GM12878 (cell line): ENCODE measurements around the gene PRR5L. TPM values are rescaled to one million over a fixed set of nuclear protein-coding genes. Genes with fewer than 3 reads are reported as not detected.

Source experiments
- ATAC-seq: fragments of 200-7000 bp; cut with Tn5 transposase; 3 replicates; pipeline ENCODE4 v1.9.1; 2020; ENCODE audit warnings: mild to moderate bottlenecking, moderate library complexity
- BruUV-seq: library from RNA; stranded (reverse); fragments of 400-500 nt; replicated peaks from 2 replicates; lab custom pipeline; 2021; lab: Mats Ljungman, UMichigan
- CTCF ChIA-PET: fragments of 300-600 bp; sonication (Branson Sonifier 250); formaldehyde crosslinking; extraction: SDS; loops from one replicate; lab custom pipeline; 2021; ENCODE audit warnings: inconsistent platforms; lab: Yijun Ruan, JAX
- POLR2A ChIA-PET: fragments of 350-600 bp; formaldehyde crosslinking; extraction: SDS; loops from one replicate; lab custom pipeline; 2021; ENCODE audit warnings: inconsistent platforms; lab: Charles Lee
- RAD21 ChIA-PET: fragments of 300-600 bp; sonication (Branson Sonifier 250); formaldehyde crosslinking; loops from one replicate; lab custom pipeline; 2023; ENCODE audit warnings: antibody characterized with exemption; ENCODE audit not compliant: unreplicated experiment; lab: Charles Lee
- SMC1A ChIA-PET: fragments of 300-600 bp; sonication (Branson Sonifier 250); formaldehyde crosslinking; loops from one replicate; lab custom pipeline; 2023; ENCODE audit not compliant: unreplicated experiment, uncharacterized antibody; lab: Charles Lee
- DNase-seq: peaks from one replicate; pipeline ENCODE4 v3.0.0-alpha.2; 2011; ENCODE audit warnings: low read depth, low spot score
- FAIRE-seq: peaks from 3 replicates; lab custom pipeline; 2011; peaks lifted over from hg19 to GRCh38; lab: Jason Lieb, UNC
- H2AFZ ChIP-seq: 2 replicates; pipeline ENCODE4 v1.6.0; 2011; ENCODE audit warnings: low read depth, low read length, control low read depth; ENCODE audit not compliant: control insufficient read depth
- H3K27ac ChIP-seq: 2 replicates; pipeline ENCODE4 v1.5.1; 2011; ENCODE audit warnings: control low read depth; ENCODE audit not compliant: control insufficient read depth, insufficient read depth
- H3K27me3 ChIP-seq, 2 experiments: replicated peaks in 1 of 2; 2 replicates each; pipeline versions ENCODE4 v1.6.0 to v1.6.1; 2011; ENCODE audit warnings: low read length in 1 of 2; ENCODE audit not compliant: control insufficient read depth in 2 of 2, insufficient read depth in 2 of 2
- H3K36me3 ChIP-seq, 2 experiments: 2 replicates each; pipeline ENCODE4 v1.5.1; 2011; ENCODE audit warnings: low read length in 1 of 2; ENCODE audit not compliant: control insufficient read depth in 2 of 2, insufficient read depth in 2 of 2
- H3K4me1 ChIP-seq: 2 replicates; pipeline ENCODE4 v1.6.1; 2011; ENCODE audit warnings: mild to moderate bottlenecking, low read length, moderate library complexity, mixed read lengths; ENCODE audit not compliant: control insufficient read depth, insufficient read depth
- H3K4me2 ChIP-seq: 2 replicates; pipeline ENCODE4 v1.6.0; 2011; ENCODE audit warnings: control low read depth; ENCODE audit not compliant: control insufficient read depth, insufficient read depth
- H3K4me3 ChIP-seq: fragments of 200-600 bp; sonication (generic); 2 replicates; pipeline ENCODE4 v1.5.1; 2016
- H3K79me2 ChIP-seq: 2 replicates; pipeline ENCODE4 v1.6.0; 2011; ENCODE audit warnings: low read length; ENCODE audit not compliant: control insufficient read depth, insufficient read depth
- H3K9ac ChIP-seq: 2 replicates; pipeline ENCODE4 v1.8.0; 2011; ENCODE audit warnings: low read length, control low read depth, mixed read lengths; ENCODE audit not compliant: control insufficient read depth, insufficient read depth
- H3K9me3 ChIP-seq: replicated peaks from 3 replicates; pipeline ENCODE4 v1.5.1; 2011; ENCODE audit warnings: mild to moderate bottlenecking, low read length; ENCODE audit not compliant: control insufficient read depth, insufficient read depth
- H4K20me1 ChIP-seq: 2 replicates; pipeline ENCODE4 v1.6.0; 2011; ENCODE audit not compliant: control insufficient read depth, insufficient read depth
- ATF7 ChIP-seq: fragments of 450-650 bp; IDR thresholded peaks from 2 replicates; pipeline ENCODE4 v1.6.1; 2016; ENCODE audit warnings: low read depth, mild to moderate bottlenecking
- CBX5 ChIP-seq: sonication (generic); IDR thresholded peaks from 2 replicates; pipeline ENCODE4 v1.6.1; 2016; ENCODE audit warnings: low read depth, moderate library complexity, mild to moderate bottlenecking, inconsistent platforms
- HDAC2 ChIP-seq: fragments of 200-600 bp; sonication (generic); IDR thresholded peaks from 2 replicates; pipeline ENCODE4 v1.6.1; 2017
- PAX5 ChIP-seq: IDR thresholded peaks from 2 replicates; pipeline ENCODE4 v1.6.1; 2011; ENCODE audit warnings: low read depth, low read length, borderline replicate concordance
- RCOR1 ChIP-seq: conservative IDR thresholded peaks from 2 replicates; pipeline ENCODE4 v1.6.1; 2012; ENCODE audit warnings: low read depth, low read length, improper control_type of control experiment
- SMC3 ChIP-seq: IDR thresholded peaks from 2 replicates; pipeline ENCODE4 v1.6.1; 2011; ENCODE audit warnings: low read length, improper control_type of control experiment, borderline replicate concordance
- SREBF2 ChIP-seq: IDR thresholded peaks from 2 replicates; pipeline ENCODE4 v1.6.1; 2012; ENCODE audit warnings: mild to moderate bottlenecking, low read length
- TCF3 ChIP-seq: IDR thresholded peaks from 2 replicates; pipeline ENCODE4 v1.6.1; 2012; ENCODE audit warnings: low read depth, mild to moderate bottlenecking, low read length, borderline replicate concordance; ENCODE audit not compliant: insufficient read depth
- ZBTB40 ChIP-seq: fragments of 450-650 bp; IDR thresholded peaks from 2 replicates; pipeline ENCODE4 v1.6.1; 2016; ENCODE audit warnings: mild to moderate bottlenecking, moderate library complexity, borderline replicate concordance
- ZNF274 ChIP-seq: IDR thresholded peaks from one replicate; pipeline ENCODE4 v1.8.0; 2011; ENCODE audit not compliant: insufficient read length, insufficient read depth
- WGBS: methylation state at CpG from one replicate; pipeline ENCODE4 v1.1.6; 2016; ENCODE audit warnings: low lambda C conversion rate; ENCODE audit not compliant: insufficient replicate concordance, insufficient coverage; ENCODE audit errors: missing lambda C conversion rate; 5-methylcytosine and 5-hydroxymethylcytosine counted together
- in situ Hi-C: fragments of 300-500 bp; cut with MboI; formaldehyde crosslinking; loops from 9 replicates; pipeline ENCODE4 v1.14.3; 2018; ENCODE audit warnings: mixed read lengths
- intact Hi-C: fragments of 100-400 bp; cut with micrococcal nuclease; formaldehyde crosslinking; loops from one replicate; pipeline ENCODE4 v1.14.2; 2022; ENCODE audit not compliant: unreplicated experiment
- polyA plus RNA-seq, 11 experiments: library from polyadenylated mRNA; depleted of rRNA in 4 of 11; unstranded in 6 of 11; stranded (reverse) in 5 of 11; fragments of >200 nt; fragmentation: Nextera tagmentation in 4 of 11; fragmentation: Illumina TruSeq in 1 of 11; extraction: Ambion mirVana in 4 of 11; extraction: Trizol in 1 of 11; gene quantifications; 1 replicate in 1 of 11; 2 replicates in 10 of 11; pipeline versions ENCODE4 v1.2.1 to v1.2.3, GENCODE V29; 2011 to 2016; ENCODE audit warnings: inconsistent platforms in 2 of 11, missing spikeins in 2 of 11, low read depth in 1 of 11
- total RNA-seq, 4 experiments: library from RNA; depleted of rRNA in 3 of 4; stranded (reverse); fragments of >200 nt in 3 of 4; fragmentation: Illumina TruSeq in 1 of 4; extraction: Trizol in 1 of 4; gene quantifications; 2 replicates each; pipeline versions ENCODE4 v1.2.1 to v1.2.3, GENCODE V29; 2013 to 2021
- TF ChIP-seq, protein P1 (sequence below): fragments of 450-650 bp; formaldehyde crosslinking; IDR thresholded peaks from 2 replicates; pipeline ENCODE4 v1.5.0; 2022; ENCODE audit warnings: mild to moderate bottlenecking, missing genetic modification characterization
- TF ChIP-seq, protein P2 (sequence below): fragments of 450-650 bp; IDR thresholded peaks from 2 replicates; pipeline ENCODE4 v1.6.1; 2017; ENCODE audit warnings: antibody characterized with exemption, mild to moderate bottlenecking, moderate library complexity

The PRR5L gene
- total and polyA plus RNA-seq, 10 of the 15 experiments (the other 5 are each of a cell fraction or from before 2014, with no cell fraction given): 0.11 to 4.2 (median 0.67) TPM; not detected in 1

GRCh38 chr11:36371590-36371989, 75.5 kb downstream of the PRR5L start (continued):
- TF ChIP-seq, protein P1, sequence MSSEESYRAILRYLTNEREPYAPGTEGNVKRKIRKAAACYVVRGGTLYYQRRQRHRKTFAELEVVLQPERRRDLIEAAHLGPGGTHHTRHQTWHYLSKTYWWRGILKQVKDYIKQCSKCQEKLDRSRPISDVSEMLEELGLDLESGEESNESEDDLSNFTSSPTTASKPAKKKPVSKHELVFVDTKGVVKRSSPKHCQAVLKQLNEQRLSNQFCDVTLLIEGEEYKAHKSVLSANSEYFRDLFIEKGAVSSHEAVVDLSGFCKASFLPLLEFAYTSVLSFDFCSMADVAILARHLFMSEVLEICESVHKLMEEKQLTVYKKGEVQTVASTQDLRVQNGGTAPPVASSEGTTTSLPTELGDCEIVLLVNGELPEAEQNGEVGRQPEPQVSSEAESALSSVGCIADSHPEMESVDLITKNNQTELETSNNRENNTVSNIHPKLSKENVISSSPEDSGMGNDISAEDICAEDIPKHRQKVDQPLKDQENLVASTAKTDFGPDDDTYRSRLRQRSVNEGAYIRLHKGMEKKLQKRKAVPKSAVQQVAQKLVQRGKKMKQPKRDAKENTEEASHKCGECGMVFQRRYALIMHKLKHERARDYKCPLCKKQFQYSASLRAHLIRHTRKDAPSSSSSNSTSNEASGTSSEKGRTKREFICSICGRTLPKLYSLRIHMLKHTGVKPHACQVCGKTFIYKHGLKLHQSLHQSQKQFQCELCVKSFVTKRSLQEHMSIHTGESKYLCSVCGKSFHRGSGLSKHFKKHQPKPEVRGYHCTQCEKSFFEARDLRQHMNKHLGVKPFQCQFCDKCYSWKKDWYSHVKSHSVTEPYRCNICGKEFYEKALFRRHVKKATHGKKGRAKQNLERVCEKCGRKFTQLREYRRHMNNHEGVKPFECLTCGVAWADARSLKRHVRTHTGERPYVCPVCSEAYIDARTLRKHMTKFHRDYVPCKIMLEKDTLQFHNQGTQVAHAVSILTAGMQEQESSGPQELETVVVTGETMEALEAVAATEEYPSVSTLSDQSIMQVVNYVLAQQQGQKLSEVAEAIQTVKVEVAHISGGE (CRISPR knock-in tag): no peak
- no peak for TF ChIP-seq SMC3

- CTCF ChIA-PET: no interaction called here
- FAIRE-seq (no peak), DNase-seq (no peak), ATAC-seq (no peak)
- in situ Hi-C loops: no loop called here
- SMC1A ChIA-PET: interaction anchor here (1.4 kb wide), 1 partner anchor 8 kb away, joined by 3 read pairs; no protein-coding TSS in a partner anchor
- peaks cover 2 to 9% of the 10 kb centered on the region in 2 experiments; a peak in 3 of 4 replicates for H3K27me3 ChIP-seq
- no peak overlapping the region for H3K4me2 ChIP-seq
- intact Hi-C loops: no loop called here
- H4K20me1 ChIP-seq: no peaks in the 10 kb centered on the region
- no peak overlapping the region for H2AFZ ChIP-seq
- no peaks in the 10 kb centered on the region for H3K9me3 ChIP-seq
- H3K79me2 ChIP-seq: no peaks in the 10 kb centered on the region
- H3K4me3 ChIP-seq: no peak overlapping the region
- 59% methylated on average over 6 of the region's 6 CpGs for WGBS
- BruUV-seq: no TSS peak
- RAD21 ChIA-PET: no interaction called here
- no peaks in the 10 kb centered on the region for H3K36me3 ChIP-seq
- POLR2A ChIA-PET: no interaction called here
- no peak overlapping the region for H3K9ac ChIP-seq
- no peak overlapping the region for H3K27ac ChIP-seq
- H3K4me1 ChIP-seq: no peaks in the 10 kb centered on the region
- TF ChIP-seq HDAC2: no peak
- no peak for TF ChIP-seq RCOR1
- TF ChIP-seq PAX5: no peak
- no peak for TF ChIP-seq TCF3
- TF ChIP-seq ZNF274: no peak
- TF ChIP-seq SREBF2: no peak
- TF ChIP-seq, protein P2, sequence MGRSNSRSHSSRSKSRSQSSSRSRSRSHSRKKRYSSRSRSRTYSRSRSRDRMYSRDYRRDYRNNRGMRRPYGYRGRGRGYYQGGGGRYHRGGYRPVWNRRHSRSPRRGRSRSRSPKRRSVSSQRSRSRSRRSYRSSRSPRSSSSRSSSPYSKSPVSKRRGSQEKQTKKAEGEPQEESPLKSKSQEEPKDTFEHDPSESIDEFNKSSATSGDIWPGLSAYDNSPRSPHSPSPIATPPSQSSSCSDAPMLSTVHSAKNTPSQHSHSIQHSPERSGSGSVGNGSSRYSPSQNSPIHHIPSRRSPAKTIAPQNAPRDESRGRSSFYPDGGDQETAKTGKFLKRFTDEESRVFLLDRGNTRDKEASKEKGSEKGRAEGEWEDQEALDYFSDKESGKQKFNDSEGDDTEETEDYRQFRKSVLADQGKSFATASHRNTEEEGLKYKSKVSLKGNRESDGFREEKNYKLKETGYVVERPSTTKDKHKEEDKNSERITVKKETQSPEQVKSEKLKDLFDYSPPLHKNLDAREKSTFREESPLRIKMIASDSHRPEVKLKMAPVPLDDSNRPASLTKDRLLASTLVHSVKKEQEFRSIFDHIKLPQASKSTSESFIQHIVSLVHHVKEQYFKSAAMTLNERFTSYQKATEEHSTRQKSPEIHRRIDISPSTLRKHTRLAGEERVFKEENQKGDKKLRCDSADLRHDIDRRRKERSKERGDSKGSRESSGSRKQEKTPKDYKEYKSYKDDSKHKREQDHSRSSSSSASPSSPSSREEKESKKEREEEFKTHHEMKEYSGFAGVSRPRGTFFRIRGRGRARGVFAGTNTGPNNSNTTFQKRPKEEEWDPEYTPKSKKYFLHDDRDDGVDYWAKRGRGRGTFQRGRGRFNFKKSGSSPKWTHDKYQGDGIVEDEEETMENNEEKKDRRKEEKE: no peak
- no peak for TF ChIP-seq CBX5
- TF ChIP-seq ZBTB40: no peak
- no peak for TF ChIP-seq ATF7
Measured at GRCh38 chr11:36372101-36372771, 76.1 kb downstream of the PRR5L start.
